HepG2 (cell line): ENCODE results near the gene MCU. TPM values are rescaled to one million over a fixed set of nuclear protein-coding genes. Genes with fewer than 3 reads are reported as not detected.

Experiments
- AGO1 ChIP-seq: fragments of 200-400 bp; formaldehyde crosslinking; IDR thresholded peaks from 2 replicates; pipeline ENCODE4 v1.6.1; 2017; ENCODE audit warnings: mild to moderate bottlenecking, low read depth, low read length, moderate library complexity; ENCODE audit not compliant: poor library complexity, severe bottlenecking
- ATF1 ChIP-seq: IDR thresholded peaks from 2 replicates; pipeline ENCODE4 v1.6.1; 2016; ENCODE audit warnings: mild to moderate bottlenecking, control low read depth
- BORCS8-MEF2B ChIP-seq: sonication (generic); formaldehyde crosslinking; IDR thresholded peaks from 2 replicates; pipeline ENCODE4 v1.8.0; 2022; ENCODE audit warnings: mild to moderate bottlenecking, missing genetic modification reagents
- CAMTA2 ChIP-seq: sonication (generic); formaldehyde crosslinking; IDR thresholded peaks from 2 replicates; pipeline ENCODE4 v1.4.0; 2020; ENCODE audit warnings: mild to moderate bottlenecking, missing genetic modification reagents, borderline replicate concordance
- DRAP1 ChIP-seq: IDR thresholded peaks from 2 replicates; pipeline ENCODE4 v1.6.1; 2016; ENCODE audit warnings: missing genetic modification reagents, missing compliant biosample characterization
- HIVEP1 ChIP-seq: sonication (generic); formaldehyde crosslinking; IDR thresholded peaks from 2 replicates; pipeline ENCODE4 v1.4.0; 2020; ENCODE audit warnings: mild to moderate bottlenecking, missing genetic modification reagents
- JUNB ChIP-seq: sonication (generic); formaldehyde crosslinking; IDR thresholded peaks from 2 replicates; pipeline ENCODE4 v1.8.0; 2022; ENCODE audit warnings: missing genetic modification reagents, mild to moderate bottlenecking, borderline replicate concordance
- NR2F2 ChIP-seq: IDR thresholded peaks from 2 replicates; pipeline ENCODE4 v1.6.1; 2012; ENCODE audit warnings: low read depth, inconsistent platforms, borderline replicate concordance
- POGK ChIP-seq: sonication (generic); formaldehyde crosslinking; conservative IDR thresholded peaks from 2 replicates; pipeline ENCODE4 v1.8.0; 2022; ENCODE audit warnings: mild to moderate bottlenecking, moderate library complexity, missing genetic modification reagents
- RFXANK ChIP-seq: IDR thresholded peaks from 2 replicates; pipeline ENCODE4 v1.6.1; 2016
- SALL2 ChIP-seq: sonication (generic); formaldehyde crosslinking; IDR thresholded peaks from 2 replicates; pipeline ENCODE4 v1.8.1; 2023; ENCODE audit warnings: mild to moderate bottlenecking, missing genetic modification reagents, inconsistent platforms
- SRSF9 ChIP-seq: fragments of 200-400 bp; formaldehyde crosslinking; IDR thresholded peaks from 2 replicates; pipeline ENCODE4 v1.6.1; 2018; ENCODE audit warnings: borderline replicate concordance, mild to moderate bottlenecking, low read depth, low read length; ENCODE audit not compliant: insufficient read depth, poor library complexity, severe bottlenecking
- ZBTB1 ChIP-seq: sonication (generic); formaldehyde crosslinking; IDR thresholded peaks from 2 replicates; pipeline ENCODE4 v1.4.0; 2020; ENCODE audit warnings: missing genetic modification reagents, borderline replicate concordance
- ZBTB14 ChIP-seq: sonication (generic); formaldehyde crosslinking; IDR thresholded peaks from 2 replicates; pipeline ENCODE4 v1.4.0; 2020; ENCODE audit warnings: missing genetic modification reagents
- ZBTB20 ChIP-seq: sonication (generic); formaldehyde crosslinking; IDR thresholded peaks from 2 replicates; pipeline ENCODE4 v1.8.1; 2023; ENCODE audit warnings: missing genetic modification reagents, low read depth, mild to moderate bottlenecking, borderline replicate concordance
- ZNF230 ChIP-seq: sonication (generic); formaldehyde crosslinking; IDR thresholded peaks from 2 replicates; pipeline ENCODE4 v1.4.0; 2020; ENCODE audit warnings: mild to moderate bottlenecking, missing genetic modification reagents
- ZNF574 ChIP-seq: sonication (generic); formaldehyde crosslinking; IDR thresholded peaks from 2 replicates; pipeline ENCODE4 v1.4.0; 2020; ENCODE audit warnings: missing genetic modification reagents
- ZNF576 ChIP-seq: sonication (generic); formaldehyde crosslinking; IDR thresholded peaks from 2 replicates; pipeline ENCODE4 v1.4.0; 2020; ENCODE audit warnings: mild to moderate bottlenecking, missing genetic modification reagents
- ZSCAN22 ChIP-seq: sonication (generic); formaldehyde crosslinking; IDR thresholded peaks from 2 replicates; pipeline ENCODE4 v1.4.0; 2020; ENCODE audit warnings: mild to moderate bottlenecking, missing genetic modification reagents
- ZUFSP ChIP-seq: sonication (generic); formaldehyde crosslinking; IDR thresholded peaks from 2 replicates; pipeline ENCODE4 v1.9.0; 2021; ENCODE audit warnings: missing genetic modification reagents, mild to moderate bottlenecking, borderline replicate concordance
- polyA plus RNA-seq, 8 experiments: library from polyadenylated mRNA; depleted of rRNA in 3 of 8; stranded (reverse) in 7 of 8; unstranded in 1 of 8; fragments of >200 nt; fragmentation: Illumina TruSeq in 4 of 8; extraction: Trizol in 4 of 8; gene quantifications; 2 replicates each; pipeline versions ENCODE4 v1.2.1 to v1.2.3, GENCODE V29; 2011 to 2016; ENCODE audit warnings: low read depth in 4 of 8, missing spikeins in 1 of 8, mixed read lengths in 1 of 8; ENCODE audit not compliant: insufficient read depth in 1 of 8
- total RNA-seq, 5 experiments: library from RNA; depleted of rRNA; stranded (reverse); fragments of >200 nt; fragmentation: Illumina TruSeq; extraction: Trizol; gene quantifications; 2 replicates each; pipeline ENCODE4 v1.2.3, GENCODE V29; 2016; ENCODE audit warnings: low read depth in 1 of 5

The MCU gene
- total and polyA plus RNA-seq, 2 of the 13 experiments (the other 11 are each of a cell fraction or from before 2014, with no cell fraction given): 25.9 to 64.5 TPM

- TF ChIP-seq ZNF574 (CRISPR knock-in tag) (peak; percentile 74), ATF1 (no peak), ZNF230 (CRISPR knock-in tag) (no peak), ZUFSP (CRISPR knock-in tag) (no peak), BORCS8-MEF2B (CRISPR knock-in tag) (no peak), DRAP1 (CRISPR knock-in tag) (peak; percentile 97), HIVEP1 (CRISPR knock-in tag) (no peak), CAMTA2 (CRISPR knock-in tag) (no peak), ZNF576 (CRISPR knock-in tag) (no peak), ZBTB1 (CRISPR knock-in tag) (no peak), ZBTB14 (CRISPR knock-in tag) (no peak), ZBTB20 (CRISPR knock-in tag) (peak; percentile 52; the same call in 1 of the 2 replicates), NR2F2 (no peak), JUNB (no peak), SALL2 (CRISPR knock-in tag) (0 out of 2 replicates have a peak, but pooled peaks have one; percentile 31), POGK (CRISPR knock-in tag) (0 out of 2 replicates have a peak, but pooled peaks have one; percentile 57), ZSCAN22 (CRISPR knock-in tag) (no peak), SRSF9 (no peak), RFXANK (CRISPR knock-in tag) (no peak), AGO1 (no peak)
Measured at GRCh38 chr10:72691863-72692743, at the start of gene MCU (continued).
